C4-2B (cell line): ENCODE results near the gene ZSCAN23.

ENCODE experiments used
- H3K27ac ChIP-seq: fragments of 450-650 bp; 2 replicates; pipeline ENCODE4 v1.5.1; 2017
- CTCF ChIP-seq: fragments of 450-650 bp; conservative IDR thresholded peaks from 2 replicates; pipeline ENCODE4 v1.5.1; 2017; ENCODE audit warnings: mild to moderate bottlenecking
- ZFX ChIP-seq: fragments of 450-650 bp; IDR thresholded peaks from 2 replicates; pipeline ENCODE4 v1.6.1; 2017

The ZSCAN23 gene

GRCh38 chr6:28390688-28391087 lies 52.6 kb downstream of the ZSCAN23 start:
- TF ChIP-seq ZFX (no peak), CTCF (no peak)
- H3K27ac ChIP-seq: no peak overlapping the region

DNA sequence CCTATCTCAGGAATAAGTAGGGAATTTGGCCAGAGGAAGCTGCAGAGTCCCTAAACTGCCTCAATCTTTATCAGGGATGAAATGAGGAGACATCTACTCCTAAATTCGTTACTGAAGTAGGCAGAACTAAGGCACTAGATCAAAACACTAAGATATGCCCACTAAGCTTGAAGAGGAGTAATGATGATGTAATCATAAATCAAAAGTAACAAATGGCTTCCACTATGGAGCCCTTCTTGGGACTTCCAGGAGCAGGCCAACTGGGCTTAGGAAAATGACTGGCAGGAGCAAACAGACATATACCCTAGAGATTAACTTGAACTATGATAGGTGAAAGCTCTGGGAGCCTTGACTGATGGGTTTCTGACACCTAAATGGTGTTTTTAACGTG lies 59.2 kb downstream of the ZSCAN23 start:
- TF ChIP-seq CTCF: no peak
- TF ChIP-seq ZFX: no peak
- no peak overlapping the region for H3K27ac ChIP-seq

DNA sequence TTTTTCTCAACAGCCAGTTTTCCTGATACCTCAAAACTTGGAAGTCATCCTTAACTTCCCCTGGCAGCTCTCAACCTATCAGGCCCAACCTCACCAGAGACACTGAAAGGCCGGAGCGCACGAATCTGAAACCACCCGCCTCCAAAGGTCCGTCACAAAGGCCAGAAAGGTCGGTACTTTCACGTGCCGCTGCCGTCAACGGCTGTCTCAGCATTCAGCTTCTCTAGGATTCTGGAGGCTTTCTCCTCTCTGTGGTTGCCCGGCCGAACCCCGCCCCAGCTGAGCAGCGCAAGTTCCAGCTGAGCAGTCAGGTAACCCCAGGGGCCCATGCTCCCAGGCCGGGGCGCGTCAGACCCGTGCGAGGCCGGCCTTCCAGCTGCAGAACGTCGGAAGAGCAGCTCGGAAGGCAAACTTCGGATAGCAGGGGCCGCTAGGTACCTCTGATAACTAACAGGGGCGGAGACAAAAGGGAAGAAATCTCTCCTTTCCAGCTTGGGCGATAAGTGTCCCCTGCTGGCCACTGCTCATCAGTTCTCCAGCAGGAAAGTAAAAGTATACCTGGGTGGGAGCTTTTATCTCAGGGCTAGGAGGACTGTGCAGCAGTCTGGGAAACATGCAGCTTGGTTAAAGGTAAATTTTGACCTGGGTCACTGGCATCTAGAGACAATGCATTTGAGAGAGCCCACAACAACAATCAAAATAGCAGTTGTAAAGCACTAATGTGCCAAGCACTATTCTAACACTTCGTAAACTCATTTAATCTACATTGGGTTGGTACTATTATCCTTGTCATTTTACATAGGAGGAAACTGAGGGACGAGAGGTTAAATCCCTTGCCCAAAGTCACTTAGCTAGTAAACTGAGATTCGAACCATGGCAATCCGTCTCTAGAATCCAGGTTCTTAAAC lies 59.8 kb downstream of the ZSCAN23 start:
- TF ChIP-seq CTCF: peak; percentile 84
- TF ChIP-seq ZFX: no peak; the same call in 1 of the 2 replicates
- H3K27ac ChIP-seq: peak overlapping the region; percentile 67
